Right lobe of liver (tissue), 4 donors: ENCODE results near the gene CLSTN2.

Experiments used
- POLR2A ChIP-seq: fragments of 450-650 bp; IDR thresholded peaks from one replicate; pipeline ENCODE4 v1.6.1; 2017; ENCODE audit warnings: antibody characterized with exemption, mild to moderate bottlenecking
- TF ChIP-seq, protein P1 (sequence below), 4 donors: fragments of 200-600 bp in 3 of 4; fragments of 450-650 bp in 1 of 4; IDR thresholded peaks; one replicate each; pipeline versions ENCODE4 v1.5.1 to v1.8.0; 2016 to 2022; ENCODE audit warnings: antibody characterized with exemption in 4 of 4, mild to moderate bottlenecking in 2 of 4
- donor health status: DM: no; HTN: no; CAD: no.
- donor health status: DM: no; HTN: no; CAD: no.
- donor health status: DM: no; HTN: yes; CAD: no.

DNA sequence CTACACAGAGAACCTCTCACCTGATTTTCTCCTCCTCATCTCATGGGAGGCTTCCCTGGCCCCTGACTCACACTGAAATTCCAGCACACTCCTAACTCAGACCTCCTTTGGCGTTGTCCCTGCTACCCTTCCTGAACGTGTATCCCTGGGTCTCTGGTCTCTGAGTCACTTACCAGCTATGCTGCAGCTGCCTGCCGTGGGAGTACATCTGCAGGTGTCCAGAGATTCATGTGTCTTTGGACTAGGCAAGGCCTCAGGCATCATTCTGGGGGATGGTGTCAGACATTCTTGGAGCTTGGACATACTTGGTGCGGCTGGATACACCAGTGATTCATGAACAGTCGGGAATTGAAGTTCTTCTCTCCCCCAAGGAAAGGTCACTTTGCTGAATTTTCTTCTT is 594.1 kb downstream of the CLSTN2 start:
- TF ChIP-seq, protein P1, sequence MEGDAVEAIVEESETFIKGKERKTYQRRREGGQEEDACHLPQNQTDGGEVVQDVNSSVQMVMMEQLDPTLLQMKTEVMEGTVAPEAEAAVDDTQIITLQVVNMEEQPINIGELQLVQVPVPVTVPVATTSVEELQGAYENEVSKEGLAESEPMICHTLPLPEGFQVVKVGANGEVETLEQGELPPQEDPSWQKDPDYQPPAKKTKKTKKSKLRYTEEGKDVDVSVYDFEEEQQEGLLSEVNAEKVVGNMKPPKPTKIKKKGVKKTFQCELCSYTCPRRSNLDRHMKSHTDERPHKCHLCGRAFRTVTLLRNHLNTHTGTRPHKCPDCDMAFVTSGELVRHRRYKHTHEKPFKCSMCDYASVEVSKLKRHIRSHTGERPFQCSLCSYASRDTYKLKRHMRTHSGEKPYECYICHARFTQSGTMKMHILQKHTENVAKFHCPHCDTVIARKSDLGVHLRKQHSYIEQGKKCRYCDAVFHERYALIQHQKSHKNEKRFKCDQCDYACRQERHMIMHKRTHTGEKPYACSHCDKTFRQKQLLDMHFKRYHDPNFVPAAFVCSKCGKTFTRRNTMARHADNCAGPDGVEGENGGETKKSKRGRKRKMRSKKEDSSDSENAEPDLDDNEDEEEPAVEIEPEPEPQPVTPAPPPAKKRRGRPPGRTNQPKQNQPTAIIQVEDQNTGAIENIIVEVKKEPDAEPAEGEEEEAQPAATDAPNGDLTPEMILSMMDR (IDR thresholded peaks at IDR 0.05) = no peak
- TF ChIP-seq POLR2A = no peak
